ENCODE data around the gene MINDY4. TPM values are rescaled to one million over a fixed set of nuclear protein-coding genes. Genes with fewer than 3 reads are reported as not detected.
A peak's percentile ranks its signal among the peaks of the same experiment; 100 is the strongest.

MINDY4 gene
- total RNA-seq, 1 donor from 2014 or later: 2.2 TPM

GRCh38 chr7:30772984-30773383, 1.8 kb downstream of the MINDY4 start:
- no peak for DNase-seq (ENCODE audit: low read depth, low spot score)

- no peak for DNase-seq (ENCODE audit: low read depth, low spot score)
These were observed 4.8 kb downstream of the MINDY4 start for GRCh38 chr7:30775992-30776391.

DNA sequence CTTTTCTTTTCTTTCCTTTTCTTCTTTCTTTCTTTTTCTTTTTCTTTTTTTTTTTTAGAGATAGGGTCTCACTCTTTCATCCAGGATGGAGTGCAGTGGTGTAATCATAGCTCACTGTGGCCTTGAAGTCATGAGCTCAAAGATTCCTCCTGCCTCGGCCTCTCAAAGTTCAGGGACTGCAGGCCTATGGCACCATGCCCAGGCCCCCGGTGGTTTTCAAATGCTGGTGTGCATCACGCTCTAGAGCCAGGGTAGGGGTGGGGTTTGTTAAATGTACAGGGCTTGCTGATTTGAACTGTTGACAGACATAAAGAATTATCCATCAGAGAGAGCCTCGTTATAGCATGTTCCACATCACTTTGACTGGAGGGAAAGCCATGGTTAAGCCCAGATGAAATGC, 5.8 kb downstream of the MINDY4 start:
- no peak for DNase-seq (ENCODE audit: low read depth, low spot score)

GRCh38 chr7:30778255-30779025, 7.2 kb downstream of the MINDY4 start:
- DNase-seq (ENCODE audit: low read depth, low spot score): no peak

- no peak for DNase-seq (ENCODE audit: low read depth, low spot score)
These were observed 8.4 kb downstream of the MINDY4 start for GRCh38 chr7:30779574-30779973.

GRCh38 chr7:30780941-30781340, 9.7 kb downstream of the MINDY4 start:
- no peak for DNase-seq (ENCODE audit: low read depth, low spot score)

GRCh38 chr7:30782690-30783089, 11.5 kb downstream of the MINDY4 start:
- DNase-seq (ENCODE audit: low read depth, low spot score): no peak

GRCh38 chr7:30785786-30786185, 14.6 kb downstream of the MINDY4 start:
- DNase-seq (ENCODE audit: low read depth, low spot score): no peak

GRCh38 chr7:30787486-30787885, 16.3 kb downstream of the MINDY4 start:
- DNase-seq (ENCODE audit: low read depth, low spot score): no peak

DNA sequence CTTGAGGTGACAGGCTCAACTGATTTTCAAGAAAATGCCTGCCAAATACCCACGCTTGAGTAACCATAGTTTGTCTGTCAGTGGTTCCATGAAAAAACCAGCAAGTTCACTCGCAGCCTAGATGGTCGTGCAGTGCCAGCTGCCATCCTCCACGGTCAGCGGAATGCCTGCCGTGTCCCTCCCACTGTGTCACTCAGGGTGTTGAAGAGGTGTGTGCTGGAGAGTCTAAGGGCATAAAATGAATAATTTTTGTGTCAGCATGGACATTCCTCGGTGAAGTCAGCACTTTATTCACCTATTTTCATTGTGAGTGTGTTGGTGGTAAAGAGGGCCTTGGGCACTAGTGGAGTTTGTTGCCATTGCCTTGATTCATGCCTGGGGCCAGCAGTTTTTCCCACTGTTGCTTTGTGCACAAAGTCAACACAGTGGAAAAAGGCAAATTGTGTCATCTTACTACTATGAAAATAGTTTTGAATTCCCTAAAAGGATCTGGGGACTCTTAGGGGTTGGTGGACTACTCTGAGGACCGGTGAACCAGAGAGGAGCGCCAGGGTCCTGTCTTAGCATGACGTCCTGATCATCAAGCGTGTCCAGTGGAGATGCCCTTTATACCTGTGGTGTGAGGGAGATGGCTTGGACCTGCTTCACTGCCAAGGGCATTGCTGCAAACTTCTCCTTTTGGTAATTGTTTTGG, 17.6 kb downstream of the MINDY4 start:
- no peak for DNase-seq (ENCODE audit: low read depth, low spot score)

- peak; percentile 22 for DNase-seq (ENCODE audit: low read depth, low spot score)
These were observed 18.1 kb downstream of the MINDY4 start for GRCh38 chr7:30789334-30789711.

- no peak for DNase-seq (ENCODE audit: low read depth, low spot score)
These were observed 19.1 kb downstream of the MINDY4 start for GRCh38 chr7:30790356-30790755.

DNA sequence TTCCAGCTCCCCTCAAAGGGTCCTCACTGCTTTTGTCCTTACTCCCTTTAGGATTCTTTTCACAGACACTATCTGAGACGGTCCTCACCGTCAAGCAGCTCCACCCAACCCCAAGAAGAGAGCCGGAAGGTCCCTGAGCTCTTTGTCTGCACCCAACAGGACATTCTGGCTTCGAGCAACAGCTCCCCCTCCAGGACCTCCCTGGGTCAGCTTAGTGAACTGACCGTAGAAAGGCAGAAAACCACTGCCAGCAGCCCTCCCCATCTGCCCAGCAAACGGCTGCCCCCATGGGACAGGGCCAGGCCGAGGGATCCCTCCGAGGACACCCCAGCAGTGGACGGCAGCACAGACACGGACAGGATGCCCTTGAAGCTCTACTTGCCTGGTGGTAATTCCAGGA, 19.9 kb downstream of the MINDY4 start:
- no peak for DNase-seq (ENCODE audit: low read depth, low spot score)

- no peak for DNase-seq (ENCODE audit: low read depth, low spot score)
These were observed 24.1 kb downstream of the MINDY4 start for GRCh38 chr7:30795161-30795948.

- no peak for DNase-seq (ENCODE audit: low read depth, low spot score)
These were observed 25.1 kb downstream of the MINDY4 start for GRCh38 chr7:30796105-30796869.

DNA sequence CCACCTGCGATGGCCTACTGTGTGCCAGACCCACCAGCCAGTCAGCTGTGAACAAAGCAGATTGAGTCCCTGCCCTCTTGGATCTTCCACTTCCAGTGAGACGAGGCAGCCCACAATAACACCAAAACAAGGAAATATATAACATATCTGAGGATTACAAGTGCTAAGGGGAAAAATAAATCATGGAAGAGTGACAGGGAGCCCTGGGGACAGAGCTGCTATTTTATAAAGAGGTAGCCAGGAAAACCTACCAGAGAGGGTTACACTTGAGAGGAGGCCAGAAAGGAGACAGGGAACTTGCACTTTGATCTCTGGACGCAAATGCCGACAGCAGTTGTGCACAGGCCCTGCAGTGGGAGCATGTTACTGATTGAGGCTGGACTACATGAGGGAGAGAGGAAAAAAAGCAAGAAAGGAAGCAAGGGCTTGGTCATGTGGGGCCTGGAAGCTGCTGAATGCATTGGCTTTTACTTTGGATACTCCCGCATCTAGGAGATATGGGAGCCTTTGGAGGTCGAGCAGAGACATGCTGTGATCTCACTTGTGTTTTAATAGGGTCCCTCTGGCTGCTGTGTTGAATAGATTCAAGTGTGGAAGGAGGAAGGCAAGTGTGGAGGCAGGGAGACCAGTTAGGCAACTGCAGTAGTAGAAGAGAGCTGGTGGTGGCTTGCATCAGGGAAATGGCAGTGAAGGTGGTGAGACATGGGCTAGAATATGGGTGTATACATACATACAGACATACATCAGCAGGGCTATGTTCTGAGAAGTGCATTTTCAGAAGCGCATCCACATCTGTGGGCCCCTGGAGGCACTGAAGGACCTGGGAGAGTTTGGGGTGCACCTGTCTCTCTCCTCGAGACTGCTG, 26.2 kb downstream of the MINDY4 start:
- no peak for DNase-seq (ENCODE audit: low read depth, low spot score)

DNA sequence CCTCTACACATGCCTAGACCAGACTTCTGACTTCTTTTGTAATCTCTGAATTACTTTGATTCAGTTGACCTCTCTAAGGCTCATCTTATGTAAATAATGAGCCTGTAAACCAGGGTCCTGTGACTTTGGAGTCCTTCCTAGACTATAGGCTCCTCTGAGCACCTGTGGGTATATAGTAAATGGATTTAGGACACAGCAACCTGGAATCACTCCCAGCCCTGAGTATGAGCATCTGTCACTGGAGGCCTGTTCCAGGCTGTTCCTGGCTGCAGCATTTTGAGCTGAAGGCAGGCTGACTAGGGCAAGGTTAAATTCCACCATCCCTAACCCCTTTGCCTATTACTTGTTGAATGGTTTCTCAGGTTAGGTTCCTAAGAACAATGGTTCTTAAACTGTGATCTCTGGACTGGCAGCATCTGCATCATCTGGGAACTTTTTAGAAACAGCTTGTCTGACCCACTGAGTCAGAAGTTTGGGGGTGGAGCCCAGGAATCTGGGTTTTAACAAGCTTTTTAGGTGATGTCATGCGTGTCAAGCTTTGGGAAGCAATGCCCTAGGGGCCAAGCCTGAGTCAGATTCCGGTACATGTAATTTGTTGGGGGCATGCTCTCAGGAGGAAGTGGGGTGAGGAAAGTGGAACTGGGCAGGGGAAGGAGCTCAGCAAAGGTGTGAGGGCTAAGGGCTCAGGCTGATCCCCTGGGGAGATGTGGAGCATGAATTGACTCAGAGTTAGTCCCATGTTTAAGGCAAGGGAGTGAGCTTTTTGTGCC, 28.2 kb downstream of the MINDY4 start:
- peak; percentile 32 for DNase-seq (ENCODE audit: low read depth, low spot score)

GRCh38 chr7:30799976-30800661, 28.9 kb downstream of the MINDY4 start:
- DNase-seq (ENCODE audit: low read depth, low spot score): no peak

DNA sequence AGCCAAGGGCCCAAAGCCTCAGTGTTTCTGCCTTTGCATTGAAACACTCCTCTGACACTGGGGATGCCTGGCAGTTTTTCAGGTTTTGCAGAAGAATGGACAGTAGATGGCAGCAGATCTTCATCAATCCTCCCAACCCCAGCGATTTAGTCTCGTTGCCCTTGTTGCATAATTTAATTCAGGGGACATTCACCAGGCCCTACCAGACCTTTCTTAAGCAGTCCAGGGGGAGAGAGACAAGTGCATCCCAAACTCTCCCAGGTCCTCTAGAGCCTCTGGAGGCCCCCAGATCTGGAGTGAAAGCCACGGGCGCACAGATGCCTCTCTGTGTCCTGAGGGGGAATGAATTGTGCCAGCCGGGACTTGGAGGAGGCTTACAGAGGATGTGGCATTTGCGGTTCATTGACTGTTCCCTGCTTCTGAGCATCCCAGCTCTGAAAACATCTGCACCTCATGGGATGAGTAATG, 29.6 kb downstream of the MINDY4 start:
- DNase-seq (ENCODE audit: low read depth, low spot score): peak; percentile 48

Measured in pulmonary artery endothelial cell (primary cell).